HG03108 (cell line): ENCODE results near the gene CTAGE4.
A peak's percentile ranks its signal among the peaks of the same experiment; 100 is the strongest.
"Not testable (repeated sequence)": the region's sequence is repeated elsewhere in the genome, so short reads cannot be mapped to it uniquely, and the experiment has no call there.

ENCODE experiments used
- ATAC-seq: cut with Tn5 transposase; IDR thresholded peaks from one replicate; pipeline ENCODE4 v1.9.1; 2021; ENCODE audit warnings: moderate library complexity; ENCODE audit not compliant: unreplicated experiment

The CTAGE4 gene

GRCh38 chr7:144183166-144183565 lies at the start of gene CTAGE4:
CTAGE4 (plus strand) TSS chr7:144183466; CDS start chr7:144183504, 38 bp downstream.
- ATAC-seq, result not testable (repeated sequence)

GRCh38 chr7:144134116-144134515 lies 49.1 kb upstream of the CTAGE4 start:
- no peak for ATAC-seq

- ATAC-seq, result no peak
These were observed 45.8 kb upstream of the CTAGE4 start for GRCh38 chr7:144137501-144137900.

GRCh38 chr7:144142187-144142586 lies 41.1 kb upstream of the CTAGE4 start:
- no peak for ATAC-seq

- ATAC-seq, result no peak
These were observed 38.8 kb upstream of the CTAGE4 start for GRCh38 chr7:144144426-144144825.

- ATAC-seq, result no peak
These were observed 34.9 kb upstream of the CTAGE4 start for GRCh38 chr7:144148224-144148827.

GRCh38 chr7:144158861-144159260 lies 24.4 kb upstream of the CTAGE4 start:
- ATAC-seq, result no peak

GRCh38 chr7:144164784-144165183 lies 18.5 kb upstream of the CTAGE4 start:
- ATAC-seq, result no peak

GRCh38 chr7:144171594-144172350 lies 11.5 kb upstream of the CTAGE4 start:
- ATAC-seq, result not testable (repeated sequence)

- ATAC-seq, result no peak
These were observed 8.7 kb upstream of the CTAGE4 start for GRCh38 chr7:144174613-144175012.

GRCh38 chr7:144178380-144179164 lies 4.7 kb upstream of the CTAGE4 start:
- peak; percentile 87 for ATAC-seq

GRCh38 chr7:144179165-144179479 lies 4.1 kb upstream of the CTAGE4 start:
- ATAC-seq, result peak; percentile 49

- ATAC-seq, result not testable (repeated sequence)
These were observed 4.6 kb downstream of the CTAGE4 start for GRCh38 chr7:144187848-144188247.

- not testable (repeated sequence) for ATAC-seq
These were observed 5.4 kb downstream of the CTAGE4 start for GRCh38 chr7:144188578-144189171.

- not testable (repeated sequence) for ATAC-seq
These were observed 10.5 kb downstream of the CTAGE4 start for GRCh38 chr7:144193782-144194181.

GRCh38 chr7:144194453-144194852 lies 11.2 kb downstream of the CTAGE4 start:
- ATAC-seq, result not testable (repeated sequence)

- ATAC-seq, result peak; percentile 55
These were observed 12.1 kb downstream of the CTAGE4 start, which contains the start of gene ARHGEF35 for GRCh38 chr7:144195212-144195872. ARHGEF35 (minus strand) TSS chr7:144195833; CDS start chr7:144188383, 7,450 bp downstream.

GRCh38 chr7:144198934-144199333 lies 15.7 kb downstream of the CTAGE4 start:
- ATAC-seq, result not testable (repeated sequence)

GRCh38 chr7:144201978-144202377 lies 18.7 kb downstream of the CTAGE4 start:
- ATAC-seq, result peak; percentile 29

GRCh38 chr7:144203086-144203485 lies 19.8 kb downstream of the CTAGE4 start:
- ATAC-seq, result not testable (repeated sequence)

- ATAC-seq, result not testable (repeated sequence)
These were observed 22.0 kb downstream of the CTAGE4 start for GRCh38 chr7:144205306-144205705.
